SU-DHL-6 (cell line): ENCODE data around the gene LCE6A.

Experiments
- H2AFZ ChIP-seq: fragments of 200-600 bp; sonication (generic); 2 replicates; pipeline ENCODE4 v1.6.1; 2014; ENCODE audit warnings: low read depth, mild to moderate bottlenecking, moderate library complexity, mixed read lengths, antibody characterized with exemption, low read length; ENCODE audit not compliant: severe bottlenecking
- H3F3A ChIP-seq: fragments of 200-600 bp; shearing (Covaris generic); 2 replicates; pipeline ENCODE4 v1.6.0; 2016; ENCODE audit warnings: antibody characterized with exemption, mild to moderate bottlenecking; ENCODE audit not compliant: insufficient read depth
- H3K27ac ChIP-seq: fragments of 200-600 bp; sonication (generic); 2 replicates; pipeline ENCODE4 v1.5.1; 2016; ENCODE audit warnings: low read depth, mild to moderate bottlenecking, low read length, moderate library complexity, mixed read lengths
- H3K27me3 ChIP-seq: fragments of 200-600 bp; sonication (generic), shearing (Covaris generic); 2 replicates; pipeline ENCODE4 v1.6.0; 2014; ENCODE audit warnings: mild to moderate bottlenecking, low read length
- H3K36me3 ChIP-seq: fragments of 200-600 bp; sonication (generic); 2 replicates; pipeline ENCODE4 v1.6.1; 2014; ENCODE audit warnings: mild to moderate bottlenecking, low read length, mixed read lengths
- H3K4me2 ChIP-seq: fragments of 300-600, 200-600 bp; shearing (Covaris generic), sonication (generic); 2 replicates; pipeline ENCODE4 v1.6.0; 2014; ENCODE audit warnings: low read length, low read depth, mild to moderate bottlenecking; ENCODE audit not compliant: poor library complexity, severe bottlenecking
- H3K4me3 ChIP-seq: fragments of 200-600 bp; sonication (generic); 2 replicates; pipeline ENCODE4 v1.5.1; 2014; ENCODE audit warnings: antibody characterized with exemption, low read length, mild to moderate bottlenecking, mixed read lengths; ENCODE audit not compliant: insufficient read depth, poor library complexity, severe bottlenecking
- H3K79me2 ChIP-seq: fragments of 200-600 bp; sonication (generic); 2 replicates; pipeline ENCODE4 v1.6.1; 2014; ENCODE audit warnings: mild to moderate bottlenecking, low read length, moderate library complexity; ENCODE audit not compliant: insufficient read depth
- H3K9ac ChIP-seq: fragments of 200-600 bp; sonication (generic); 2 replicates; pipeline ENCODE4 v1.7.0; 2014; ENCODE audit warnings: mild to moderate bottlenecking, low read length
- H3K9me2 ChIP-seq: fragments of 200-600 bp; sonication (generic); replicated peaks from 2 replicates; pipeline ENCODE4 v1.6.1; 2014; ENCODE audit warnings: low read length; ENCODE audit not compliant: insufficient read depth
- H3K9me3 ChIP-seq: fragments of 200-600 bp; sonication (generic); 2 replicates; pipeline ENCODE4 v1.6.1; 2014; ENCODE audit warnings: low read length, mixed read lengths; ENCODE audit not compliant: insufficient read depth
- H4K20me1 ChIP-seq: fragments of 200-600 bp; sonication (generic); 2 replicates; pipeline ENCODE4 v1.6.1; 2014; ENCODE audit warnings: low read depth, mild to moderate bottlenecking, antibody characterized with exemption, low read length, moderate library complexity, mixed read lengths
- EZH2phosphoT487 ChIP-seq: fragments of 200-600 bp; sonication (generic), shearing (Covaris generic); conservative IDR thresholded peaks from 2 replicates; pipeline ENCODE4 v1.6.1; 2018; ENCODE audit warnings: mild to moderate bottlenecking, antibody characterized with exemption, low read length, moderate library complexity, mixed read lengths
- TF ChIP-seq, protein P1 (sequence below): fragments of 200-600 bp; sonication (generic); IDR thresholded peaks from one replicate; pipeline ENCODE4 v1.5.1; 2017; ENCODE audit warnings: antibody characterized with exemption, mild to moderate bottlenecking, low read length, moderate library complexity; ENCODE audit not compliant: insufficient read depth, poor library complexity, severe bottlenecking

The LCE6A gene

DNA sequence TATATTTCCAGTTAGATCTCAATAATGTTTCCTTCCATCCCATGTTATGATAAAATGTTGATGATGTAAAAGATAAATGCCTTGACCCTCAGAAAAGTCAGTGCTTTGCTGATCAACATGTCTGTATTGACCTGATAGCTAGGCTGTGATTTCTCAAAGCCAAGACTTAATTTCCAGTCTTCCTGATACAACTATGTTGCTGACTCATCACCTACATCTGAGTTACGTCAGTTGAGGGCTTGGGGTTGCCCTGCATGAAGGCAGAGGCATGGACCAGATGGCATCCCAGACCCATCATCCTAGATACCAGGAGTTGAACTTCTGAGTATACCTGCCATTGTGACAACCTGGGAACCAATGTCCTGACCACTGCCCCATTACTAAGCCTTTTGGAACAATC lies 41.3 kb upstream of the LCE6A start:
- no peaks in the 10 kb centered on the region for H3K79me2 ChIP-seq
- H3K9me2 ChIP-seq, result no peaks in the 10 kb centered on the region; the same call in 1 of the 2 replicates
- H3K9ac ChIP-seq, result no peak overlapping the region
- TF ChIP-seq, protein P1, sequence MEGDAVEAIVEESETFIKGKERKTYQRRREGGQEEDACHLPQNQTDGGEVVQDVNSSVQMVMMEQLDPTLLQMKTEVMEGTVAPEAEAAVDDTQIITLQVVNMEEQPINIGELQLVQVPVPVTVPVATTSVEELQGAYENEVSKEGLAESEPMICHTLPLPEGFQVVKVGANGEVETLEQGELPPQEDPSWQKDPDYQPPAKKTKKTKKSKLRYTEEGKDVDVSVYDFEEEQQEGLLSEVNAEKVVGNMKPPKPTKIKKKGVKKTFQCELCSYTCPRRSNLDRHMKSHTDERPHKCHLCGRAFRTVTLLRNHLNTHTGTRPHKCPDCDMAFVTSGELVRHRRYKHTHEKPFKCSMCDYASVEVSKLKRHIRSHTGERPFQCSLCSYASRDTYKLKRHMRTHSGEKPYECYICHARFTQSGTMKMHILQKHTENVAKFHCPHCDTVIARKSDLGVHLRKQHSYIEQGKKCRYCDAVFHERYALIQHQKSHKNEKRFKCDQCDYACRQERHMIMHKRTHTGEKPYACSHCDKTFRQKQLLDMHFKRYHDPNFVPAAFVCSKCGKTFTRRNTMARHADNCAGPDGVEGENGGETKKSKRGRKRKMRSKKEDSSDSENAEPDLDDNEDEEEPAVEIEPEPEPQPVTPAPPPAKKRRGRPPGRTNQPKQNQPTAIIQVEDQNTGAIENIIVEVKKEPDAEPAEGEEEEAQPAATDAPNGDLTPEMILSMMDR, result no peak
- TF ChIP-seq EZH2phosphoT487, result no peak
- no peak overlapping the region for H3K27ac ChIP-seq
- no peaks in the 10 kb centered on the region for H3K27me3 ChIP-seq
- no peaks in the 10 kb centered on the region for H3K9me3 ChIP-seq
- H4K20me1 ChIP-seq, result no peaks in the 10 kb centered on the region
- no peak overlapping the region for H3K4me3 ChIP-seq
- H2AFZ ChIP-seq, result no peak overlapping the region
- H3K4me2 ChIP-seq, result no peak overlapping the region
- no peaks in the 10 kb centered on the region for H3F3A ChIP-seq
- H3K36me3 ChIP-seq, result no peaks in the 10 kb centered on the region

DNA sequence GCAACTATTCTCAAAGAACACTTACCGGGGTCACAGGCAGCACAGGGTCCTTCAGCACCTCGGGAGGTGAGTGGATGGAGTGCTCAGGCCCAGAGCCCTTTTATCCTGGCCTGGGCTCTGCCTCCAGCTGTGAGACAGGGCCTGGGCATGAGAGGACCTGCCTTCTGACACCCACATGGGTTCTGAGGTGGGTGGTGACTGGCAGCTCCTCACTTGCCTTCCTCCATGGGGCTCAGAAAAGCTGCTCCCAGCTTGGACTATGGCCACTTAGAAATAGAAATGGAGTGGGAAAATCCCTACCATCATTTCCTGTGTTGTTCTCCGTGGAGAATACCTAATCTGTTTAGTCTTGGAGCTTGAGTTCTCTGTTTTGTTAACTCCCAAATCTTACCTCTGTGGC lies 36.1 kb upstream of the LCE6A start, which contains the start of gene LCE1C:
LCE1C (minus strand) TSS at position 76 of the 400 bp plus-strand sequence. CDS start 1,173 bp downstream, outside the sequence.
- Histone ChIP-seq H2AFZ (no peak within 1 kb of the TSS), H3K4me3 (no peak within 1 kb of the TSS), H3K27ac (no peak within 1 kb of the TSS), H3F3A (no peaks in the 10 kb centered on the region), H3K4me2 (no peak within 1 kb of the TSS), H3K9me2 (no peaks in the 10 kb centered on the region; the same call in 1 of the 2 replicates), H3K79me2 (no peaks in the 10 kb centered on the region), H3K9ac (no peak within 1 kb of the TSS), H3K27me3 (0 out of 2 replicates have a peak, but pooled peaks cover 4% of the 10 kb centered on the region), H3K36me3 (no peaks in the 10 kb centered on the region), H4K20me1 (no peaks in the 10 kb centered on the region), H3K9me3 (no peaks in the 10 kb centered on the region)
- TF ChIP-seq, protein P1, result no peak
- TF ChIP-seq EZH2phosphoT487, result no peak

DNA sequence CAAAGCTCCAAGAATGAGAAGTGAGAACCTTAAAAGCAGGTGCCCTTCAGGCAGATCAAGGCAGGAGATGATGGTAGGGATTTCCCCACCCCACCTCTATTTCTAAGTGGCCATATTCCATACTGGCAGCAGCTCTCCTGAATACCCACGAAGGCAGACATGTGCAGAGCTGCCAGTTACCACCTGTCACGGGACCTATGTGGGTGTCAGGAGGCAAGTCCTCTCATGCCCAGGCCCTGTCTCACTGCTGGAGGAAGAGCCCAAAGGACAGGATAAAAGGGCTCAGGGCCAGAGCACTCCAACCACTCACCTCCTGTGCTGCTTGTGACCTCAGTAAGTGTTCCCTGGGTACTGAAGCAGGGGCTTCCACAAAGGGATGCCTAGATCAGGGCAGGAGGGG lies 31.6 kb upstream of the LCE6A start:
- H3K4me2 ChIP-seq, result no peak overlapping the region
- no peaks in the 10 kb centered on the region for H3K9me3 ChIP-seq
- TF ChIP-seq EZH2phosphoT487, result no peak
- TF ChIP-seq, protein P1, result no peak
- no peaks in the 10 kb centered on the region for H4K20me1 ChIP-seq
- no peak overlapping the region for H3K9ac ChIP-seq
- no peak overlapping the region for H3K27ac ChIP-seq
- H3F3A ChIP-seq, result no peaks in the 10 kb centered on the region
- H3K36me3 ChIP-seq, result no peaks in the 10 kb centered on the region
- H3K9me2 ChIP-seq, result no peaks in the 10 kb centered on the region; the same call in 1 of the 2 replicates
- H2AFZ ChIP-seq, result no peak overlapping the region
- no peaks in the 10 kb centered on the region for H3K79me2 ChIP-seq
- H3K27me3 ChIP-seq, result 0 out of 2 replicates have a peak, but pooled peaks cover 4% of the 10 kb centered on the region
- H3K4me3 ChIP-seq, result no peak overlapping the region
